BLaER1 (cell line): Measurements from ENCODE around the gene PHLDB1.

Experiments used
- H3K27ac ChIP-seq: shearing (Covaris generic); formaldehyde crosslinking; 2 replicates; pipeline ENCODE4 v1.8.1; 2022
- H3K27me3 ChIP-seq: shearing (Covaris generic); formaldehyde crosslinking; 2 replicates; pipeline ENCODE4 v1.8.1; 2022
- H3K36me3 ChIP-seq: shearing (Covaris generic); formaldehyde crosslinking; 2 replicates; pipeline ENCODE4 v1.8.1; 2022
- H3K4me1 ChIP-seq: shearing (Covaris generic); formaldehyde crosslinking; 2 replicates; pipeline ENCODE4 v1.8.1; 2022
- H3K4me2 ChIP-seq: shearing (Covaris generic); formaldehyde crosslinking; 2 replicates; pipeline ENCODE4 v1.8.1; 2022
- H3K4me3 ChIP-seq: shearing (Covaris generic); formaldehyde crosslinking; 2 replicates; pipeline ENCODE4 v1.8.1; 2022
- H3K9ac ChIP-seq: shearing (Covaris generic); formaldehyde crosslinking; 2 replicates; pipeline ENCODE4 v1.8.1; 2022
- H3K9me3 ChIP-seq: shearing (Covaris generic); formaldehyde crosslinking; 2 replicates; pipeline ENCODE4 v1.8.1; 2022
- H4K20me1 ChIP-seq: shearing (Covaris generic); formaldehyde crosslinking; 2 replicates; pipeline ENCODE4 v1.8.1; 2022
- Cebpa-rat ChIP-seq: shearing (Covaris generic); IDR thresholded peaks from 2 replicates; pipeline ENCODE4 v1.8.1; 2022

PHLDB1 gene

DNA sequence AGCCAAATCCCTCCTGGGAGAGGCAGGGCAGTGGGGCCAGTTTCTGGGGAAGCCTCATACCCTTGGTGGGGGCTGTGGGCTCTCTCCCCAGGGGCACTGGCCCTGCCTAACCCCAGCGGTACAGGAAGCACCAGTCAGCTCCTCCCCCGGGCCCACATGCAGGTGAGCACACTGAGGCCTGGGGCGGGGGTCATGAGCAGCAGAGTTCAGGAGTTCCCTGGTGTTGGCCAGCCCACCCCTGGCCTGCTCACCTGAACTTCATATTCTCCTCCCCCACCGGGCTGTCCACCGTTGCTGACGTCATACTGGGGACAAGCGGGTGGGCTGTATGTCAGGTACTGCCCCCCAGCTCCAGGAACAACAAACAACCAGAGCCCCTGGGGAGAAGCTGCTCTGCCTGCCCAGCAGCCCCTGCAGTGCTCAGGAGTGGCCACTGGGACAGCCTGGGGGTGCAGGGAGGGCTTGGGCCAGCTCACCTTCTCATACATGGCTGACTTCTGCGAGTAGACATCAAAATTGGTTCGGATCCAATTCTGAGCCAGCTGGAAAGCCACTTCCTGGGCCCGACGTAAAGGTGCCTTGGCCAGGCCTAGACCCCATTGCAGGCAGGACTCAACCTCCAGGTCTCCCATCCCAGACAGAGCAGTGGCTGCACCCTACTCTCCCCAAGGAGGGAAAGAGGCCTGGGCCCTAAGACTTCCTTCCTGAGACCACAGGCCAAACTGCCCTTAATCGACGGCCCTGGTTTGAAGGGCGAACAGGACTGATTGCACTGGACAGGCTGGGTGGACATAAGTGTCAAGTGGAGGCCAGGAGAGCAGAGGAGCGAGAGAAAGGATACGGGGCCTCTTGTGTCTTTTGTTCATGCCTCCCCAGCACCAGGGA lies 51.3 kb downstream of the PHLDB1 start:
- peaks cover 22% of the 10 kb centered on the region for H3K4me1 ChIP-seq
- H3K27ac ChIP-seq, result peak overlapping the region; percentile 26; the same call in 1 of the 2 replicates
- H3K36me3 ChIP-seq, result no peaks in the 10 kb centered on the region
- no peaks in the 10 kb centered on the region for H4K20me1 ChIP-seq
- no peak overlapping the region for H3K4me3 ChIP-seq
- peak overlapping the region; percentile 70 for H3K4me2 ChIP-seq
- TF ChIP-seq Cebpa-rat, result no peak
- no peaks in the 10 kb centered on the region for H3K9me3 ChIP-seq
- no peaks in the 10 kb centered on the region for H3K27me3 ChIP-seq
- H3K9ac ChIP-seq, result peak overlapping the region; percentile 6; the same call in 1 of the 2 replicates

GRCh38 chr11:118659314-118659952 lies 52.0 kb downstream of the PHLDB1 start:
- Histone ChIP-seq H3K4me3 (no peak overlapping the region), H3K4me1 (peaks cover 21% of the 10 kb centered on the region), H3K4me2 (peak overlapping the region; percentile 70), H3K9ac (no peak overlapping the region), H3K27ac (0 out of 2 replicates have a peak overlapping the region, but pooled peaks have one; percentile 15), H4K20me1 (no peaks in the 10 kb centered on the region), H3K9me3 (no peaks in the 10 kb centered on the region), H3K36me3 (no peaks in the 10 kb centered on the region), H3K27me3 (no peaks in the 10 kb centered on the region)
- no peak for TF ChIP-seq Cebpa-rat

GRCh38 chr11:118659953-118660680 lies 52.7 kb downstream of the PHLDB1 start:
- H4K20me1 ChIP-seq, result no peaks in the 10 kb centered on the region
- no peak for TF ChIP-seq Cebpa-rat
- no peak overlapping the region for H3K4me3 ChIP-seq
- H3K9me3 ChIP-seq, result no peaks in the 10 kb centered on the region
- H3K36me3 ChIP-seq, result no peaks in the 10 kb centered on the region
- no peaks in the 10 kb centered on the region for H3K27me3 ChIP-seq
- H3K9ac ChIP-seq, result no peak overlapping the region
- peaks cover 21% of the 10 kb centered on the region for H3K4me1 ChIP-seq
- no peak overlapping the region for H3K27ac ChIP-seq
- peak overlapping the region; percentile 70; the same call in 1 of the 2 replicates for H3K4me2 ChIP-seq

DNA sequence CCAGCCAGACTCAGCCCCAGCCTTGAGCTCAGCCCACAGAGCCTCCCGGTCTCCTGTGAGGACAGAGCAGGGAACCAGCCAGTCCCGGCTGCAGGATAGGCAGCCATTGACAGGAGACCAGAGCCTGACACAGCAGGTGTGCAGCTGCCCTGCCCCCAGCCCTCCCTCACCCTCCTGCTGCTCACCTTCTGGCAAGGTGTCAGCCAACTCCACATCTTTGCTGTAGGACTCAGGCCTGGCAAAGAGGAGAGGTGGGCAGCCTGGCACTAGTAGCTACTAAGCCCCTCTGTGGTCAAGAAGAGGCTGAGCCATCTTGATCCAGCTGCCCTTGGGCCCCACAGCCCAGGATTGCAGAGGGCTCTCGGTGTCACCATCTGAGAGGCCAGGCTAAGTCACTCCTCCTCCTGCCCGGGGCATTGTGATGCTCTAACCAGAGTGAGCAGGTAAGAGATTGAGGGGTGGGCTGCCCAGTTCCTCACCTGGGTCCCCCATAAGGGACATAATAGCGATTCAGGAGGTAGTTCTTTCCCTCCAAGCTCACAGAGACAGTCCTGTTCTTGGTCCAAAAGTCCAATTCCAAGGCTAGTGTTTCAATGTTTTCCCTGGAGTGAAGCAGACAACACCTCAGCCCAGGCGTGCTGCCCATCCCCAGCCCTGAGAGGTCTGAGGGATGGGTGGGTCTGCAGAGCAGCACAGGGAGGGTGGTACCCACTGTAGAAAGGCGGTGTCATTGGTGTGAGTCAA lies 53.4 kb downstream of the PHLDB1 start:
- Histone ChIP-seq H3K36me3 (no peaks in the 10 kb centered on the region), H3K4me2 (no peak overlapping the region), H4K20me1 (no peaks in the 10 kb centered on the region), H3K9ac (no peak overlapping the region), H3K27ac (no peak overlapping the region), H3K4me3 (no peak overlapping the region), H3K27me3 (no peaks in the 10 kb centered on the region), H3K9me3 (no peaks in the 10 kb centered on the region), H3K4me1 (peaks cover 21% of the 10 kb centered on the region)
- no peak for TF ChIP-seq Cebpa-rat

GRCh38 chr11:118661425-118662301 lies 54.2 kb downstream of the PHLDB1 start:
- Histone ChIP-seq H3K4me1 (peaks cover 21% of the 10 kb centered on the region), H4K20me1 (no peaks in the 10 kb centered on the region), H3K9ac (no peak overlapping the region), H3K4me2 (no peak overlapping the region), H3K27me3 (no peaks in the 10 kb centered on the region), H3K27ac (no peak overlapping the region), H3K36me3 (no peaks in the 10 kb centered on the region), H3K4me3 (no peak overlapping the region), H3K9me3 (no peaks in the 10 kb centered on the region)
- no peak for TF ChIP-seq Cebpa-rat

- Histone ChIP-seq H3K36me3 (no peaks in the 10 kb centered on the region), H3K9me3 (no peaks in the 10 kb centered on the region), H3K4me1 (peaks cover 21% of the 10 kb centered on the region), H3K4me3 (no peak overlapping the region), H4K20me1 (no peaks in the 10 kb centered on the region), H3K9ac (no peak overlapping the region), H3K27me3 (no peaks in the 10 kb centered on the region), H3K4me2 (no peak overlapping the region), H3K27ac (no peak overlapping the region)
- TF ChIP-seq Cebpa-rat, result no peak
Observed at GRCh38 chr11:118662401-118663271, 55.2 kb downstream of the PHLDB1 start.

DNA sequence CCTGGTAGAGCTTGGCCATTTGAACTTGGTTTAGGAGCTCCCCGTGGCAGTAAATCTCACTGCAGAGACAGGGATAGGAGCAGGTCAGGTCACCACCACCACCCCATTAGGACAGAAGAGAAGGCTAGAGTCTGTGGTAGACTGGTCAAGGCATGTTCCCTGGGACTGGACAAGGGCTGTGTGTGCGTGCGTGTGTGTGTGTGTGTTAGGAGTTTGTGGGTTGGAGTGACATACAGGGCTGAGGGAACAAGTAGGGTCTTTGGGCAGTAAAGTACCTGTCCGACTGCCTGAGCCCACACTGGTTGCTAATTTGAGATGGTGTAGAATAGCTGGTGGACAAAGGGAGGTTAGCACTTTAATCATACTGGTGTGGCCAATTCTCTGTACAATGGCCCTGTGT lies 56.0 kb downstream of the PHLDB1 start:
- no peaks in the 10 kb centered on the region for H3K27me3 ChIP-seq
- H3K4me2 ChIP-seq, result no peak overlapping the region
- H3K27ac ChIP-seq, result no peak overlapping the region
- H3K9ac ChIP-seq, result no peak overlapping the region
- no peak for TF ChIP-seq Cebpa-rat
- peaks cover 17% of the 10 kb centered on the region for H3K4me1 ChIP-seq
- H4K20me1 ChIP-seq, result no peaks in the 10 kb centered on the region
- H3K36me3 ChIP-seq, result no peaks in the 10 kb centered on the region
- no peak overlapping the region for H3K4me3 ChIP-seq
- no peaks in the 10 kb centered on the region for H3K9me3 ChIP-seq

DNA sequence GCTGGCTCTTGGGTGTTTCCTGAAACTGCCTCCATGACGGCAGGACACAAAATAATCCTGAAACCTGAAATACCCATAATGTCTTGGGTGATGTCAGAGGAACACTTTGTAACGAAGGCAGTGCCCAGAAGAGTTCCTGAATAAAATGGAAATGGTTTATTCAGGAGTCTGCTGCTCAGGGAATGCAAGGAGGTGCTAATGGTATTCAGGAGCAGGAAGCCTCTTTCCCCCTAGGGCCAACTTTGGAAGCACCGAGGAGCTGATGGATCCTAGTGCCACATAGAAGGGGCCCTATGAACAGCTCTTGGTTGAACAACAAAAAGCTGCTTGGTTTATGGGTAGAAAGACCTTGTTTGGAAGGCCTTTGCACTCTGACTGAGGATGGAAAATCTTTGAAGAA lies 56.5 kb downstream of the PHLDB1 start:
- Histone ChIP-seq H3K27ac (no peak overlapping the region), H3K27me3 (no peaks in the 10 kb centered on the region), H3K4me1 (peaks cover 11% of the 10 kb centered on the region), H3K4me3 (no peak overlapping the region), H3K9ac (no peak overlapping the region), H3K9me3 (no peaks in the 10 kb centered on the region), H3K36me3 (no peaks in the 10 kb centered on the region), H4K20me1 (no peaks in the 10 kb centered on the region), H3K4me2 (no peak overlapping the region)
- TF ChIP-seq Cebpa-rat, result no peak
